HG03196 (cell line): ENCODE data around the gene HSF2.
A peak's percentile ranks its signal among the peaks of the same experiment; 100 is the strongest.
"Not testable (repeated sequence)": the region's sequence is repeated elsewhere in the genome, so short reads cannot be mapped to it uniquely, and the experiment has no call there.

Experiments used
- ATAC-seq: cut with Tn5 transposase; IDR thresholded peaks from one replicate; pipeline ENCODE4 v1.9.1; 2021; ENCODE audit not compliant: unreplicated experiment

HSF2 gene

GRCh38 chr6:122452509-122452908, 53.1 kb downstream of the HSF2 start:
- no peak for ATAC-seq

GRCh38 chr6:122454673-122455072, 55.2 kb downstream of the HSF2 start:
- no peak for ATAC-seq

- not testable (repeated sequence) for ATAC-seq
These were observed 55.7 kb downstream of the HSF2 start for GRCh38 chr6:122455116-122455515.

GRCh38 chr6:122458087-122458486, 58.6 kb downstream of the HSF2 start:
- ATAC-seq: no peak

- no peak for ATAC-seq
These were observed 59.8 kb downstream of the HSF2 start for GRCh38 chr6:122459240-122459639.

GRCh38 chr6:122459865-122460416, 60.5 kb downstream of the HSF2 start:
- not testable (repeated sequence) for ATAC-seq

GRCh38 chr6:122461885-122462284, 62.4 kb downstream of the HSF2 start:
- ATAC-seq: no peak

GRCh38 chr6:122471107-122472021, 71.9 kb downstream of the HSF2 start, which contains the start of gene SERINC1:
Gene SERINC1 (minus strand): TSS chr6:122471807. CDS start chr6:122471737, 70 bp downstream.
- ATAC-seq: peak; percentile 99

- peak; percentile 53 for ATAC-seq
These were observed 72.5 kb downstream of the HSF2 start for GRCh38 chr6:122472022-122472340.

GRCh38 chr6:122476131-122476530, 76.7 kb downstream of the HSF2 start:
- ATAC-seq: no peak

GRCh38 chr6:122482750-122483080, 83.3 kb downstream of the HSF2 start:
- ATAC-seq: no peak
